ENCODE results near the gene NR2E1.

DNA sequence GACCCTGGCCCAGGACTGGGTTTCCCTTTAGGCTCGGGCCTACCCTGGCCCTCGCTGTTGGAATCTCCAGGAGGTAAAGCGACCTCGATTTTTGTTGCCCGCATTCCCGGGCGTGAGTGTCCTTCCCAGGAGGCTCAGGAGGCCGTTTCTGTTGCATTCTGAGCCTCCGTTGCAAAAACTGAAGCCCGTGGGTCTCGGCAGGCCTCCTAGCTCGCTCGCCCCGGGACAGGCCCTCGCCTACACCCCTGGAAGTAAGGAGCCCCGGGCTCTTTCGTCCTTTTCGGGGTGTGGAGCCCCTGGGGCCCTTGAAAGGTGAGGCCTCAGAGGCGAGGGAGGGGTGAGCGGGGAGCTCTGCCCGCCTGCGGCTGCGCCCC is 2.3 kb downstream of the NR2E1 start:
- TF ChIP-seq POLR2AphosphoS5 (IDR thresholded peaks at IDR 0.05): no peak
- TF ChIP-seq, protein P1, sequence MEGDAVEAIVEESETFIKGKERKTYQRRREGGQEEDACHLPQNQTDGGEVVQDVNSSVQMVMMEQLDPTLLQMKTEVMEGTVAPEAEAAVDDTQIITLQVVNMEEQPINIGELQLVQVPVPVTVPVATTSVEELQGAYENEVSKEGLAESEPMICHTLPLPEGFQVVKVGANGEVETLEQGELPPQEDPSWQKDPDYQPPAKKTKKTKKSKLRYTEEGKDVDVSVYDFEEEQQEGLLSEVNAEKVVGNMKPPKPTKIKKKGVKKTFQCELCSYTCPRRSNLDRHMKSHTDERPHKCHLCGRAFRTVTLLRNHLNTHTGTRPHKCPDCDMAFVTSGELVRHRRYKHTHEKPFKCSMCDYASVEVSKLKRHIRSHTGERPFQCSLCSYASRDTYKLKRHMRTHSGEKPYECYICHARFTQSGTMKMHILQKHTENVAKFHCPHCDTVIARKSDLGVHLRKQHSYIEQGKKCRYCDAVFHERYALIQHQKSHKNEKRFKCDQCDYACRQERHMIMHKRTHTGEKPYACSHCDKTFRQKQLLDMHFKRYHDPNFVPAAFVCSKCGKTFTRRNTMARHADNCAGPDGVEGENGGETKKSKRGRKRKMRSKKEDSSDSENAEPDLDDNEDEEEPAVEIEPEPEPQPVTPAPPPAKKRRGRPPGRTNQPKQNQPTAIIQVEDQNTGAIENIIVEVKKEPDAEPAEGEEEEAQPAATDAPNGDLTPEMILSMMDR (IDR thresholded peaks at IDR 0.05): no peak
